Measurements from ENCODE around the gene C13orf46.

Gene C13orf46

GRCh38 chr13:114019367-114019766 is 45.5 kb upstream of the C13orf46 start:
- no peak for TF ChIP-seq CTCF (IDR thresholded peaks at IDR 0.05; ENCODE audit: extremely low read depth, insufficient read depth, missing control alignments)
- no peak for DNase-seq (ENCODE audit: low spot score)
- in situ Hi-C loops (cut with MboI; ENCODE audit: low pct_unique_long_range_greater_than_20kb, low sequenced_read_pairs, unreplicated experiment) = no loop called here

- in situ Hi-C loops (cut with MboI; ENCODE audit: low pct_unique_long_range_greater_than_20kb, low sequenced_read_pairs, unreplicated experiment) = no loop called here
- DNase-seq (ENCODE audit: low spot score) = no peak
- TF ChIP-seq CTCF (IDR thresholded peaks at IDR 0.05; ENCODE audit: extremely low read depth, insufficient read depth, missing control alignments) = no peak
These were observed 44.7 kb upstream of the C13orf46 start for GRCh38 chr13:114018461-114019055.

- in situ Hi-C loops (cut with MboI; ENCODE audit: low pct_unique_long_range_greater_than_20kb, low sequenced_read_pairs, unreplicated experiment) = no loop called here
- DNase-seq (ENCODE audit: low spot score) = no peak
- TF ChIP-seq CTCF (IDR thresholded peaks at IDR 0.05; ENCODE audit: extremely low read depth, insufficient read depth, missing control alignments) = no peak
These were observed 44.1 kb upstream of the C13orf46 start for GRCh38 chr13:114017966-114018365.

- in situ Hi-C loops (cut with MboI; ENCODE audit: low pct_unique_long_range_greater_than_20kb, low sequenced_read_pairs, unreplicated experiment) = no loop called here
- TF ChIP-seq CTCF (IDR thresholded peaks at IDR 0.05; ENCODE audit: extremely low read depth, insufficient read depth, missing control alignments) = no peak
- no peak for DNase-seq (ENCODE audit: low spot score)
These were observed 43.3 kb upstream of the C13orf46 start for GRCh38 chr13:114017028-114017630.

- no peak for TF ChIP-seq CTCF (IDR thresholded peaks at IDR 0.05; ENCODE audit: extremely low read depth, insufficient read depth, missing control alignments)
- no peak for DNase-seq (ENCODE audit: low spot score)
- in situ Hi-C loops (cut with MboI; ENCODE audit: low pct_unique_long_range_greater_than_20kb, low sequenced_read_pairs, unreplicated experiment) = no loop called here
These were observed 42.6 kb upstream of the C13orf46 start for GRCh38 chr13:114016321-114017027.

GRCh38 chr13:114015969-114016295 is 42.1 kb upstream of the C13orf46 start:
- TF ChIP-seq CTCF (IDR thresholded peaks at IDR 0.05; ENCODE audit: extremely low read depth, insufficient read depth, missing control alignments) = no peak
- in situ Hi-C loops (cut with MboI; ENCODE audit: low pct_unique_long_range_greater_than_20kb, low sequenced_read_pairs, unreplicated experiment) = no loop called here
- DNase-seq (ENCODE audit: low spot score) = no peak
